GM19099 (cell line): Measurements from ENCODE around the gene BUD23.

ENCODE experiments used
- POLR2A ChIP-seq: IDR thresholded peaks from 3 replicates; pipeline ENCODE4 v1.6.1; 2011; ENCODE audit warnings: low read depth; ENCODE audit not compliant: insufficient read length; ENCODE audit errors: extremely low read depth

Gene BUD23, protein sequence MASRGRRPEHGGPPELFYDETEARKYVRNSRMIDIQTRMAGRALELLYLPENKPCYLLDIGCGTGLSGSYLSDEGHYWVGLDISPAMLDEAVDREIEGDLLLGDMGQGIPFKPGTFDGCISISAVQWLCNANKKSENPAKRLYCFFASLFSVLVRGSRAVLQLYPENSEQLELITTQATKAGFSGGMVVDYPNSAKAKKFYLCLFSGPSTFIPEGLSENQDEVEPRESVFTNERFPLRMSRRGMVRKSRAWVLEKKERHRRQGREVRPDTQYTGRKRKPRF

DNA sequence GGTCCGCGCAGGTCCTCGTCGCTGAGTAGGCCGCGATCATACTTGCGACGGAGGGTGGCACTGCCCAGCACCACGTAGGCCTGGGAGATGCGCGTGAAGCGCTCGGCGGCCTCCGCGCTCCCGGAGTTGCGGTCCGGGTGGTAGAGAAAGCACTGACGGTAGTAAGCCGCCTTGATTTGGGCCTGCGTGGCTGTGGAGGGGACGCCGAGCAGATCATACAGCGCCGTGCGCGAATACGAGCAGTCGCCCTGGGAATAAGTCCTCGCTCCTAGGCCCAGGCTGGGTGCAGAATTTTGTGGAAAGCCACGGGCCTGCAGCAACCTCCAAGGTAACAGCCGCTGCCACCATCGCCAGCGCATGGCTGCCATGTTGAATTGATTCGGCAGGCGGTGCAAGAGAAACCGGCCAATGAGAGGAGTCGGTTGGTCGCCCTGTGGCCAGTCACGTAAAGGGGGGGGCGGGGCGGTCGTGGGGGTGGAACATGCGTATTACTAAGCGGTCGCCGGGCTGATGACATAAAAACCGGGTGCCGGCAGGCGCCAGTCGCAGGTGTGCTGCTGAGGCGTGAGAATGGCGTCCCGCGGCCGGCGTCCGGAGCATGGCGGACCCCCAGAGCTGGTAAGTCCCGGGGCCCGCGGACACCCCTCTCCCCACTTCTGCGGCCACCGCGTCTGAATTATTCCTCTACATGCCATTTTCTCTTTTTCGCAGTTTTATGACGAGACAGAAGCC is at the start of gene BUD23, which contains the start of gene DNAJC30:
BUD23 (plus strand) TSS at position 542 of the 732 bp plus-strand sequence; CDS start at position 571, 29 bp downstream.
DNAJC30 (minus strand) TSS at position 398 of the 732 bp plus-strand sequence; CDS start at position 368, 30 bp downstream.
- peak; percentile 93 for TF ChIP-seq POLR2A

DNA sequence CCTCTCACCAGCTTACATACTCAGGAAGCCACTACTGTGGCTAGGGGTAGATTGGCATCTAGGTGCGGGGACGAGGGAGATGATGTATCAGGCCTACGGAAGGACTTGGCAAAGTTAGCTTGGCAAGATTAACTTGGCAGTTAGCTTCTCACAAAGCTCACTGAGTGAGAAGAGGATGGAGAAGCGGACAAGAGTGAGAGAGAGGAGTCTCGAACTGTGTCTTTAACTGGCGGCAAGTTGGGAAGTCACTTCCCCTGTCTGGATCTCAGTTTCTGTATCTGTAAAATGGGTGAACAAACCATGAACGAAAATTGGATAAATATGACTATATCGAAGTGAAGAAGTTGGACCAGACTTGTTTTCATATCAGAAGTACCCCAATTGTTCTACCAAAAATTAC is 49.6 kb upstream of the BUD23 start:
- no peak for TF ChIP-seq POLR2A

DNA sequence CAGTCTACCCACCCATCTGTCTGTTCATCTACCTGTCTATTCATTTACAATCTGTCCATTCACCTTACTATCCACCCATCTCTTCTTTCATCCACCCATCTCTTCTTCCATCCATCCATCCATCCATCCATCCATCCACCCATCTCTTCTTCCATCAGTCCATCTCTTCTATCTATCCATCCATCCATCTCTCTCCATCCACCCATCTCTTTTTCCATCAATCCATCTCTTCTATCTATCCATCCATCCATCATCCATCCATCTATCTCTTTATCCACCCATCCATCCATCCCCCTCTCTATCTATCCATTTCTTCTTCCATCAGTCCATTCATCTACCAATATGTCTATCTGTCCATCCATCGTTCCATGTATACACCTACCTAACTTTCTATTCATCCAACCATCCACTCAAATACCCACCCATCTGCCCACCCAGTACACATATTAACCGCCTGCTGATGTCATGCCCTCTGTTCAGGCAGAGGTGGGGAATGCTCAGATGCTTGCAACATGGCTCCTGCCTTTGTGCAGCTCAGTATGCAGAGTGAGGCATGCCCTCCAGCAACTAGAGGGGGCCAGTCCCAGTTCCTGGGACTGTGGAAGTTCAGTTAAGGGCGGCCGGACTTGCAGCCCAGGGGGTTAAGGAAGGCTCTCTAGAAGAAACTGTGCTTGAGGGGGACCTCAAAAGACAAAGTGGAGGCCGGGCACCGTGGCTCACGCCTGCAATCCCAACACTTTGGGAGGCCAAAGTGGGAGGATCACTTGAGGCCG is 47.8 kb upstream of the BUD23 start:
- no peak for TF ChIP-seq POLR2A

DNA sequence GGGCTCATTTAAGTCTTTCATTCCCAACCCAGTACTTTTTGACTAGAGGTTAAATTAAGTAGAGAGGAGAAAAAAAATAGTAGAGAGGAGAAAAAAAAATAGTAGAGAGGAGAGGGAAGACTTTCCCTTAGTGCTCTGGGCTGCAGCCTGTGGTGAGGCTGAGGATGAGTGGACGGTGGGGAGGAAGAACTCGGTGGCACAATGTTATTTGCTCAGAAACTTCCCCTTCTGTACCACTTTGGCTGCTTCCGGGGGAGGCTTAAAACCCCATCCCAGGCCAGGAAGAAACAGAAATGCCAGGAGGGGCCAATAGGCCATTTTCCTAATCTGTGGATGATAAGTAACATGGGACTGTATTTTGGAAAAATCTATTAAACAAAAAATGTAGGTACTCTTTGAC is 44.5 kb upstream of the BUD23 start:
- TF ChIP-seq POLR2A = no peak

DNA sequence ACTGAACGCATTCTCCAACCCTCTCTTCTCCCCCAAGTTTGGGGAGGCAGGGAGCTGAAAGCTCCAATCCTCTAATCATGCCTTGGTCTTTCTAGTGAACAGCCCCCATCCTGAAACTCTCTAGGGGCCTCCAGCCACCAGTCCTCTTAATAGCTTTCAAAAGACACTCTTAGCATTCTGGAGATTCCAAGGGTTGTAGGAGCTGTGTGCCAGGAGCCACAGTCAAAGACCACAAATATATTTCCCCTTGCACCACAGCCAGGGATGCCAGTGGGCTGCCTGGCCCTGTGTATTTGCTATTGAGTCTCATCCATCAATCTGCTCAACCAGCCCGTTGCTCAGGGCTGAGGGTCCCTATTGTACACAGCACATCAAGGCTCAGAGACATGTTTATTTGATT is 40.6 kb upstream of the BUD23 start:
- no peak for TF ChIP-seq POLR2A

DNA sequence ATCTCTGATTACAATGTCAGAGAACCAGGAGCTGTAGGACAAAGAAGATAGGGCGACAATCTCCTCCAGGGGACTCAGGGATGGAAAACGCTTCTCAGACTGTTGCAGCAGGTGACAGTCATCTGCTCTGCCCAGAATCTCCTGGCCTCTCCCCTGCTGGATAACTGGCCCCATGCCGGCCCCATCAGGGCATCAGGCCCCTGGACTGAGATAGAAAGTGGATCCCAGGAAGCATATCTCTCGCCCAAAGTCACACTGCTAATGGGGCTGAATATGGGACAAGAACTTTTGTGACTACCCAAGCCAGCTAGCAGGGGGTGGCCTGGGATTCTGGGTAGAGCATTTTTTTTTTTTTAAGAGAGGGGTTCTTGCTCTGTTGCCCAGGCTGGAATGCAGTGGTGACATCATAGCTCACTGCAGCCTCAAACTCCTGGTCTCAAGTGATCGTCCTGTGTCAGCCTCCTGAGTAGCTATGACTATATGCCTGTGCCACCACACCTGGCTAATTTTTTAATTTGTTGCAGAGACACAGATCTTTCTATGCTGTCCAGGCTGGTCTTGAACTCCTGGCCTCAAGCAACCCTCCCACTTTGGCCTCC is 38.6 kb upstream of the BUD23 start:
- no peak for TF ChIP-seq POLR2A

DNA sequence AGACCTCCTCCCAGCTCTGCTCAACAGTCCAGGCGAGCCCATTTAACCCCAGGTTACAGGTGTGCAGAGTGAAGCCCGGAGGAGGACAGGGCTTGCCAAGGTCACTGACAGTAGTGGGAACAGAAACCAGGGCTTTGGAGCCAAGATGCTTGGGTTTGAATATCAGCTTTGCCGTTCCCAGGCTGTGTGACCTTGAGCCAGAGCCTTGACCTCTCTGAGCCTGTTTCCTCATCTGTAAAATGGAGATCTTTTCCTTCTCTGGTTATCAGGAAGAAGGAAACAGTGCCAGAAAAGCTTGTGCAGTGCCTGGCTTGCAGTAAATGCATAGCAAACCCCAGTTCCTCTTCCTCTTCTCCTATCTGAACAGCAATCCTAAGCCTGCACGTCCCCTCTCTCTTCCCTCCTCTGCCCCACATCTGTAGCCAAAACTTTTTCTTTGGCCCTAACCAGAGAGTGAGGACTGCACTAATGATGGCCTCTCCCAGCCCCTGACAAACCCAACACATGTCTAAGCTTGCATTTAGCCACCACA is 37.7 kb upstream of the BUD23 start:
- TF ChIP-seq POLR2A = no peak

DNA sequence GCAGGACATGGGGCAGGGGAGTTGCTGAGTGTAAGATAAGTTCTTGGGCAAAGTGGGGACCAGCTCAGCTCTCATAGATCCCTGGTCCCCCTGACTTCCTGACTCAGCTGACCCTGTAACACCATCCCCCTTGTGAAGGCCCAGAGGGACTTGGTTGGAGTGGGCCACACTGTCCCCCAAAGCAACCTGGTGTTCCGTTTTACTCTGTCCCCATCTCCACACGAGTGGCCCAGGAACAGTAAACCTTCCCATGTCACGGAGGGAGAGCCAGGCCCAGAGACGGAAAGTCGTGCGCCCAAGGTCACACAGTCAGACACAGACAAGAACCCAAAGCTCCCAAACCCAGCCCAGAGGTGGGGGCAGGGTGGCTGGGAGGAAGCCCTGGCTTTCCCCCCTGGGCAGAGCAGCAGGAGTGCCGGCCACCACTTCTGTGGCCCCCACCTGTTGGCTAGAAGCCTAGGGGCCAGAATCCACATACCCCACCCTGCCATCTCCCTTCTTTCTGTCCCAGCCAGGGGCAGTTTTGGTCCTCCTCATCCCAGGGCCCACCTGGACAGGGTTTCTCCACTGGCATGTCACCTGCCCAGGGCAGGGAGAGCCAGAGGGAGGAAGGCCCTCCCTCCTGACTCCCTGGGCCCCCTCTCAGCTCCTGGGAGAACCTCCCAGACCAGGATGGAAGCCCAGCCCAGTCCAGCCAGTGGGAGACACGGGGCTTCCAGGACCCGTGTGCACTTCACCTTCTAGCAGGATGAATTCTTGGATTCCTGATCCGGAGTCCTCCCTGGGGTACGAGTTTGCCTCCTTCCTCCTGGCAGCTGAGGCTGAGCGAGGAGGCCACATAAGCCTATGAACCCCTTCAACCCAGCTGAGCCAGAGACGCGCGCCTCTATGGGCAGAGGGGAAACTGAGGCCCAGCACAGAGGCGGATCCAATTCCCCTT is 36.3 kb upstream of the BUD23 start:
- TF ChIP-seq POLR2A = no peak

DNA sequence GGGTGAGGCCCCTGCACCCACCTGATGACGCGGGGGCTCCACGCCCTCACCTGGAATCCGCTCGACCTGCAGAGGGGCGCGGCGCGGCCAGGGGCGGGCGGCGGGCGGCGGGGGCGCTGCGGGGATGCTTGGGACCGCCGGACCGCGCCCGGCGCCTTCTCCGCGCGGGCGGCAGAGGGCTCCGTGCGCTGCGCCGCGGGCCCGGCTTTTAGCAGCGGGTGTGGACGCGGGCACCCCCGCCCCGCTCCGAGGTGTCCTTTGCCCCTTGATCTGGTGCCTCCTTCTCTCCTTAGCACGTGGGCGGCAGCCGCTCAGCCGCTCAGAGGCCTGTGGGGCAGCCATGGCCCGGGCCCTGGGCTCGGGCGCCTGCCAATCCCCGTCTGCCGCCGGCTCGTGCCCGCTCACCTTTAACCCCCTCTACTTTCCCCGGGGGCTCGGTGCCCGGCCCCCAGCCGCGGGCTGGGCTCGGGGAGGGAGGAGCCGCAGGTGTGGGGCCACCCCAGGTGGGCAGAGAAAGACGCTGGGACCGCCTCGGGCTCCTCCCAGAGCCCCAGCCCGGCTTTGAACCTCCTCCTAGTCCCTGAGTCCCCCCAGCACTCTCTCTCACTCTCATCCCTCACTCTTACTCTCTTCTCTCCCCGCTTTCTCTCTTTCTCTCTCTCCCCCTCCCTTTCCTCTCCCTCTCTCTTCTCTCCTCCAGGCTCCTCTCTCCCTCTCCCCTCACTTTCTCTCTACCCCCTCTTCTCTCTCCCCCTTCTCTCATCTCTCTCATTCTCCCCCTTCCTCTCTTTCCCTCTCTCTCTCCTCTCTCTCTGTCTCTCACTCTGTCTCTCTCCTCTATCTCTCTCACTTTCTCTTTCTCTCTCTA is 35.4 kb upstream of the BUD23 start:
- no peak for TF ChIP-seq POLR2A

DNA sequence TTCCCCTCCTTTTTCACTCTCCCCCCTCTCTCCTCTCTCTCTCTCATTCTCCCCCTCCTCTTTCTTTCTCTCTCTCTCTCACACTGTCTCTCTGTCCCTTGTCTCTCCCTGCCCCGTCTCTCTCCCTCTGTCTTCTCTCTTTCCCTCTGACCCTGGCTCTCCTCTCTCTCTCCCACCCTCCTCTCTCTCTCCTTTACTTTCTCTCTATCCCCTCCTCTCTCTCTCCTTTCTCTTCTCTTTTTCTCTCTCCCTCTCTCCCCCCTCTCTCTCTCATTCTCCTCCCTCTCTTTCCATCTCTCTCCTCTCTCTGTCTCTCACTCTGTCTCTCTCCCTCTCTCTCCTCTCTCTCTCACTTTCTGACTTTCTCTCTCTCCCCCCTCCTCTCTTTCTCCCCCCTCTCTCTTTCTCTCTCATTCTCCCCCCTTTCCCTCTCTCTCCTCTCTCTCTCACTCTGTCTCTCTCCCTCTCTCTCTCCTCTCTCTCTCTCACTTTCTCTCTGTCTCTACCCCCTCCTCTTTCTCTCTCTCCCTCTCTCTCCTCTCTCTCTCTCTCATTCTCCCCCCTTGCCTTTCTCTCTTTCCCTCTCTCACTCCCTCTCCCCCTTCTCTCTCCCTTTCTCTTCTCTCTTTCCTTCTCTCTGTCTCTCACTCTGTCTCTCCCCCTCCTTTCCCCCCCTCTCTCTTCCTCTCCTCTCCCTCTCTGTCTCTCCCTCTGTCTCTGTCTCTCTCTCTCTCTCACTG is 34.6 kb upstream of the BUD23 start:
- TF ChIP-seq POLR2A = no peak

DNA sequence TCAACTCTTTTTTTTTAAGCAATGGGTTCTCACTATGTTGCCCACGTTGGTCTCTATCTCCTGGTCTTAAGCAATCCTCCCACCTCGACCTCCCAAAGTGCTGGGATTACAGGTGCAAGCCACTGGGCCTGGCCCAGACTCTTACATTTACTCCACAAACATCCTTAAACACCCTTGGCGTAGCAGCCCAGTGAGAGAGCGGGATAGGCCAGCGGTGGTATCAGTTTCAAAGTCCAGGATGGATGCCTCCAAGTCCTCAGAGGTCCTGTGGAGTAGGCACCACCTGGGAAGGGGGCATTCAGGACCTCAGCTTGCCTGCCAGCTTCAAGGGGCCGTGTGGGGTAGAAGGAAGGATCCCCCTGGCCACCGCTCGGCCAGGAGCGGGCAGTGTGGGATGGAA is 33.8 kb upstream of the BUD23 start:
- TF ChIP-seq POLR2A = no peak

DNA sequence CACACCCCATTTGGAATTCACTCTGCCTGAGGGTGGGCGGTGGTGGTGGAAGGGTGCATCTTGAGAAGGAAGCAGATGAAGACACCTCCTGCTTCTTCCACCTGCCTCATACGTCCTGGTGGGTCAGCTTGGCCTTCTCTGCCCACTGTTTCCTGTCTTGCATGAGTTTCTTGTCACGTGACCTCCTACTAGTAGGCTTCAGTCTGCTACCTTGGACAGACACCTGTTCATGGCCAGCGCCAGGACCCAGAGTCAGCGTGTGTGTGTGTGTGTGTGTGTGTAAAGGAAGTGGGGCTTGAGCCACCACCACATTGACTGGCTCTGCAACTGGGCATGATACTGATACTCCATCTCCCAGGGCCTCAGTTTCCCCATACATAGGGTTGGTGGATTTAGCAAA is 32.9 kb upstream of the BUD23 start:
- TF ChIP-seq POLR2A = no peak
